HG03575 (cell line): ENCODE measurements around the gene ASPDH.

Experiments
- ATAC-seq: cut with Tn5 transposase; IDR thresholded peaks from one replicate; pipeline ENCODE4 v1.9.1; 2021; ENCODE audit not compliant: unreplicated experiment, insufficient number of reproducible peaks, low FRiP score; ENCODE audit errors: extremely low read depth

The ASPDH gene

DNA sequence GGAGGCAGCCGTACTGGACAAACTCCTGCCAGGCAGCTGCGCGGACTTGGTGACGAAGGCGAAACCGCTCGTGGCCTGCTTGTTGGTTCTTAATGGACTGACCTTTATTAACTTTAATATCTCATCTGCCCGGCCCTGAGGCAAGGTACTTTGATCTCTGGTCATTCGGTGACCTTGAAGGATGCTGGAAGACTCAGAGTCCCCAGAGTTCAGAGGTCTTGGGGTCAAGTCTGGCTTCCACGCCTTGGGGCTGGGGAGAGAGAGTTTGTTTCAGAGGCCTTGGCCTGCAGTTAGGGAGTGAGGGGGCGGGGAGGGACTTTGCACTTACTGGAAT, 47.0 kb downstream of the ASPDH start:
- ATAC-seq: no peak

DNA sequence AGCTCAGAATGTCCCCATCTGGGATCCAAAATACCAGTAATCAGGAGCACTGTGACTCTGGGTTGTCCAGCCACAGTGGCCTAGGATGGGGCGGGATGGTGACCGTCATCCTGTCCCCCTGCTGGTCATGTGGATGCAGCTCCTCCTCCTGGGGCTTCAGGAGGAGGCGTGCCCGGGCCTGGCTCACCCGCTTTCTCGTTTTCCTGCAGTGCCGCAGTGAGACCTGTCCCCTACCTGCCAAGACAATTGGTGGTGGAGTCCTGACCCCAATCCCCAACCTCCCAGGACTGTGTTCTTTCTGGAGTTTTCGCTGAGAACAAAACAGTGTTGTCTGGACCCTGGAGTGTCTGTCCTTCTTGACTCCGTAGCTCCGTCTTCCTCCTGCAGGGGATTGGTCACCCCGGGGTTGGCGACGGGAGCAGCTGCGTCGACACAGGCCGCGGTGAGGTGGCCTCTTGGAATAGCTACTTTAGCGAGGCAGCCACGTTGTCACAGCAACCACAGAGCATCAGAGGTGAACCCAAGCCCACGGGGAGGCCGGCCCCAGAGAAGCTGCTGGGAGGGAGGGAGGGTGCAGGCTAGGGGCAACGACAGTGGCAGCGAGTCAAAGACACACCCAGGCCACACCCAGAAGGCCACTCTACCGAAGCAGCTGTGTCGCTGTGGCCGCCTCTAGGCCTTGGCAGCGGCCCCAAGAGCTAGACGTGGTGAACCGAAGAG, 47.6 kb downstream of the ASPDH start:
- ATAC-seq: no peak

DNA sequence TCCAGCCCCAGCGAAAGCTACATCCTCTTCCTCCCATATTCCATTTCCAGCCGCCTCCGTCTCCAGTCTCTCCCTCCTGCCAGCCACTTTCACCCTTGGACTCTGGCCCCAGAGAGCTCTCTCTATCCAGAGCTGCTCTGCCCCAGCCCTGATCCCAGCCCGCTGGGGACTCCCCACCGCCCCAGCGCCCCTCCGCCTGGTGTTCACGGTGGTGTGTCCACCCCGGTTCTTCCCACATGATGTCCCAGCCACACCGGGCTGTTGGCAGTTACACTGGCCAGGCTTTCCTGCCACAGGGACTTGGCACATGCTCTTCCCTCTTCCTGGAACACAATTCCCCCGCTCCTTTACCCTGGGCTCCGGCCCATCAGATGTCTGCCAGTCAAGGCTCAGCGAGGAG, 48.7 kb downstream of the ASPDH start:
- no peak for ATAC-seq

DNA sequence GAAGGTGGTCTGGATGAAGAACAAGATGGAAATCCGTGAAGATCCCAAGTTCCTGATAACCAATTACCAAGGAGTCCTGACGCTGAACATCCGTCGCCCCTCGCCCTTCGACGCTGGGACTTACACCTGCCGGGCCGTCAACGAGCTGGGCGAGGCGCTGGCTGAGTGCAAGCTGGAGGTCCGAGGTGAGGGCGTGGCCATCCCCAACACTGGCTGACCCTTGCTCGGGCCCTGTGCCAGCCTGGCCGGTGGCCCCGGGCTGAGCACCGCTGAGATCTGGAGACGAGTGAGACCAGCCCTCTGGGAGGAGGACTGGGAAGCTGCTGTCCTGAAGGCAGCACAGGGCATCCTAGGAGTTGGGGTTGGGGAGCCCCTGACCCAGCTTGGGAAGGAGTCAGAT, 49.4 kb downstream of the ASPDH start:
- ATAC-seq: no peak

DNA sequence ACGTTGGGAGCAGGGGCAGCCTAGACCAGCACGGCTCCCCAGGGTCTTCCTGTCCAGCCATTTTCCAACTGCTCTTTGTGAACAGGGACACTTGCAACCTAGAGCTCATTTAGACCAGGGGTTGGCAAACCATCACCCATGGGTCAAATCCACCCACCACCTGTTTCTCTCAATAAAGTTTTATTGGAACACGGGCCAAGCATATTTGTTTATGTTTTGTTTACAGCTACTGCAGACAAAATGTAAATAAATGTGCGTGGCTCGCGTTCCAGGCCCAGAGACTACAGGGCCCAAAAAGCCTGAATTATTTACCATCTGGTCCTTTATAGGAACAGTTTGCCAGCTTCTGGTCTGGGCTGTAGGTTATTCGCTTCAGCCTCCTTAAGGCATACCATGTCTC, 50.7 kb downstream of the ASPDH start:
- no peak for ATAC-seq
